ENCODE data around the gene PKMYT1.

PKMYT1 gene

GRCh38 chr16:2938206-2938605 is 42.0 kb downstream of the PKMYT1 start:
- H4K20me1 ChIP-seq (ENCODE audit: low read depth, low read length), result no peaks in the 10 kb centered on the region
- no peaks in the 10 kb centered on the region for H3K79me2 ChIP-seq (ENCODE audit: insufficient read depth, low read length)

GRCh38 chr16:2937170-2937569 is 43.1 kb downstream of the PKMYT1 start:
- H3K79me2 ChIP-seq (ENCODE audit: insufficient read depth, low read length), result no peaks in the 10 kb centered on the region
- H3K27me3 ChIP-seq (ENCODE audit: low read length), result no peaks in the 10 kb centered on the region
- no peak for TF ChIP-seq CTCF (IDR thresholded peaks at IDR 0.05; ENCODE audit: insufficient read depth, low read length, poor library complexity, severe bottlenecking)
- TF ChIP-seq EZH2phosphoT487 (conservative IDR thresholded peaks at IDR 0.05; ENCODE audit: low read length), result no peak
- no peak overlapping the region for H2AFZ ChIP-seq (ENCODE audit: low read depth, low read length, severe bottlenecking)
- no peak overlapping the region for H3K4me3 ChIP-seq (ENCODE audit: insufficient read depth, low read length, poor library complexity, severe bottlenecking)
- no peak overlapping the region for H3K9ac ChIP-seq (ENCODE audit: low read length)
- H3K36me3 ChIP-seq (ENCODE audit: low read length), result no peaks in the 10 kb centered on the region
- no peak overlapping the region for H3K27ac ChIP-seq (ENCODE audit: low read depth, low read length)
- H4K20me1 ChIP-seq (ENCODE audit: low read depth, low read length), result no peaks in the 10 kb centered on the region
- no peaks in the 10 kb centered on the region for H3K9me3 ChIP-seq (ENCODE audit: insufficient read depth, low read length)
- H3K4me2 ChIP-seq (ENCODE audit: low read depth, low read length, poor library complexity, severe bottlenecking), result no peak overlapping the region
- H3K9me2 ChIP-seq (replicated peaks; ENCODE audit: insufficient read depth, low read length), result no peaks in the 10 kb centered on the region
- H3F3A ChIP-seq (ENCODE audit: insufficient read depth), result no peaks in the 10 kb centered on the region

More at GRCh38 chr16:2938206-2938605, 42.0 kb downstream of the PKMYT1 start:
- Histone ChIP-seq H3K27ac (ENCODE audit: low read depth, low read length) (no peak overlapping the region), H2AFZ (ENCODE audit: low read depth, low read length, severe bottlenecking) (no peak overlapping the region), H3K9ac (ENCODE audit: low read length) (no peak overlapping the region), H3K27me3 (ENCODE audit: low read length) (no peaks in the 10 kb centered on the region), H3K9me2 (replicated peaks; ENCODE audit: insufficient read depth, low read length) (no peaks in the 10 kb centered on the region), H3K36me3 (ENCODE audit: low read length) (no peaks in the 10 kb centered on the region), H3K4me3 (ENCODE audit: insufficient read depth, low read length, poor library complexity, severe bottlenecking) (no peak overlapping the region), H3F3A (ENCODE audit: insufficient read depth) (no peaks in the 10 kb centered on the region), H3K4me2 (ENCODE audit: low read depth, low read length, poor library complexity, severe bottlenecking) (no peak overlapping the region), H3K9me3 (ENCODE audit: insufficient read depth, low read length) (no peaks in the 10 kb centered on the region)
- no peak for TF ChIP-seq CTCF (IDR thresholded peaks at IDR 0.05; ENCODE audit: insufficient read depth, low read length, poor library complexity, severe bottlenecking)
- TF ChIP-seq EZH2phosphoT487 (conservative IDR thresholded peaks at IDR 0.05; ENCODE audit: low read length), result no peak

GRCh38 chr16:2936436-2937011 is 43.7 kb downstream of the PKMYT1 start:
- H3K27ac ChIP-seq (ENCODE audit: low read depth, low read length), result no peak overlapping the region
- TF ChIP-seq CTCF (IDR thresholded peaks at IDR 0.05; ENCODE audit: insufficient read depth, low read length, poor library complexity, severe bottlenecking) (no peak), EZH2phosphoT487 (conservative IDR thresholded peaks at IDR 0.05; ENCODE audit: low read length) (no peak)
- no peak overlapping the region for H3K4me3 ChIP-seq (ENCODE audit: insufficient read depth, low read length, poor library complexity, severe bottlenecking)
- no peak overlapping the region for H3K4me2 ChIP-seq (ENCODE audit: low read depth, low read length, poor library complexity, severe bottlenecking)
- H4K20me1 ChIP-seq (ENCODE audit: low read depth, low read length), result no peaks in the 10 kb centered on the region
- H3K79me2 ChIP-seq (ENCODE audit: insufficient read depth, low read length), result no peaks in the 10 kb centered on the region
- no peak overlapping the region for H2AFZ ChIP-seq (ENCODE audit: low read depth, low read length, severe bottlenecking)
- H3K9me3 ChIP-seq (ENCODE audit: insufficient read depth, low read length), result no peaks in the 10 kb centered on the region
- H3K9me2 ChIP-seq (replicated peaks; ENCODE audit: insufficient read depth, low read length), result no peaks in the 10 kb centered on the region
- H3K27me3 ChIP-seq (ENCODE audit: low read length), result no peaks in the 10 kb centered on the region
- H3K36me3 ChIP-seq (ENCODE audit: low read length), result no peaks in the 10 kb centered on the region
- no peaks in the 10 kb centered on the region for H3F3A ChIP-seq (ENCODE audit: insufficient read depth)
- no peak overlapping the region for H3K9ac ChIP-seq (ENCODE audit: low read length)
